Measurements from ENCODE around the gene ELOVL5. TPM values are rescaled to one million over a fixed set of nuclear protein-coding genes. Genes with fewer than 3 reads are reported as not detected.

ELOVL5 gene
- total and polyA plus RNA-seq, 2 donors from 2014 or later: 20.5 to 42.0 TPM

GRCh38 chr6:53316142-53316541 is 32.6 kb downstream of the ELOVL5 start:
- H3K36me3 ChIP-seq (ENCODE audit: control insufficient read depth in 2 of 3, insufficient read depth in 3 of 3, low read length in 3 of 3): no peaks in the 10 kb centered on the region
- no peak for FAIRE-seq
- no peak for TF ChIP-seq CTCF (IDR thresholded peaks at IDR 0.05; ENCODE audit: borderline replicate concordance, extremely low read depth, insufficient read depth)

GRCh38 chr6:53315086-53315724 is 33.5 kb downstream of the ELOVL5 start:
- Histone ChIP-seq H3K36me3 (ENCODE audit: control insufficient read depth in 2 of 3, insufficient read depth in 3 of 3, low read length in 3 of 3) (no peaks in the 10 kb centered on the region), H3K27ac (ENCODE audit: low read depth in 2 of 2, low read length in 2 of 2) (no peak overlapping the region), H3K27me3 (ENCODE audit: control insufficient read depth, insufficient read depth, low read length) (no peaks in the 10 kb centered on the region), H3K9ac (ENCODE audit: low read length in 3 of 3) (no peak overlapping the region), H3K4me3 (ENCODE audit: low read length in 3 of 3) (no peak overlapping the region), H3K4me1 (ENCODE audit: control insufficient read depth in 2 of 3, insufficient read depth in 2 of 3, low read depth in 1 of 3, low read length in 3 of 3) (no peaks in the 10 kb centered on the region), H3K9me3 (ENCODE audit: control insufficient read depth in 2 of 3, insufficient read depth in 1 of 3, low read length in 3 of 3) (no peaks in the 10 kb centered on the region)
- intact Hi-C loops (cut with DNase I): no loop called here
- TF ChIP-seq CTCF (IDR thresholded peaks at IDR 0.05; ENCODE audit: borderline replicate concordance, extremely low read depth, insufficient read depth): no peak
- no peak for FAIRE-seq
- DNase-seq: no peak

More at GRCh38 chr6:53316142-53316541, 32.6 kb downstream of the ELOVL5 start:
- no peaks in the 10 kb centered on the region for H3K27me3 ChIP-seq (ENCODE audit: control insufficient read depth, insufficient read depth, low read length)
- H3K4me1 ChIP-seq (ENCODE audit: control insufficient read depth in 2 of 3, insufficient read depth in 2 of 3, low read depth in 1 of 3, low read length in 3 of 3): peaks cover 0 to 3% (median 0%) of the 10 kb centered on the region in 3 donors
- no peak for DNase-seq
- H3K9ac ChIP-seq (ENCODE audit: low read length in 3 of 3): no peak overlapping the region
- no peak overlapping the region for H3K27ac ChIP-seq (ENCODE audit: low read depth in 2 of 2, low read length in 2 of 2)
- no peaks in the 10 kb centered on the region for H3K9me3 ChIP-seq (ENCODE audit: control insufficient read depth in 2 of 3, insufficient read depth in 1 of 3, low read length in 3 of 3)
- H3K4me3 ChIP-seq (ENCODE audit: low read length in 3 of 3): no peak overlapping the region
- intact Hi-C loops (cut with DNase I): no loop called here

- Histone ChIP-seq H3K9ac (ENCODE audit: low read length in 3 of 3) (no peak overlapping the region), H3K27ac (ENCODE audit: low read depth in 2 of 2, low read length in 2 of 2) (no peak overlapping the region), H3K4me1 (ENCODE audit: control insufficient read depth in 2 of 3, insufficient read depth in 2 of 3, low read depth in 1 of 3, low read length in 3 of 3) (no peaks in the 10 kb centered on the region), H3K9me3 (ENCODE audit: control insufficient read depth in 2 of 3, insufficient read depth in 1 of 3, low read length in 3 of 3) (no peaks in the 10 kb centered on the region), H3K4me3 (ENCODE audit: low read length in 3 of 3) (no peak overlapping the region), H3K27me3 (ENCODE audit: control insufficient read depth, insufficient read depth, low read length) (no peaks in the 10 kb centered on the region), H3K36me3 (ENCODE audit: control insufficient read depth in 2 of 3, insufficient read depth in 3 of 3, low read length in 3 of 3) (no peaks in the 10 kb centered on the region)
- TF ChIP-seq CTCF (IDR thresholded peaks at IDR 0.05; ENCODE audit: borderline replicate concordance, extremely low read depth, insufficient read depth): no peak
- DNase-seq: no peak
- intact Hi-C loops (cut with DNase I): no loop called here
- no peak for FAIRE-seq
Observed at GRCh38 chr6:53313784-53314400, 34.9 kb downstream of the ELOVL5 start.
